OCI-LY7 (cell line): ENCODE data around the gene OTUD3.

Experiments
- CTCF ChIP-seq: fragments of 200-600 bp; sonication (generic); conservative IDR thresholded peaks from 2 replicates; pipeline ENCODE4 v1.5.1; 2014; ENCODE audit warnings: mild to moderate bottlenecking, antibody characterized with exemption, low read length, moderate library complexity, mixed read lengths
- EZH2phosphoT487 ChIP-seq: fragments of 200-600 bp; sonication (generic); IDR thresholded peaks from 2 replicates; pipeline ENCODE4 v1.6.1; 2018; ENCODE audit warnings: low read depth, borderline replicate concordance, mild to moderate bottlenecking, mixed run types, antibody characterized with exemption, low read length, moderate library complexity, mixed read lengths

GRCh38 chr1:19938472-19938871 is 56.3 kb downstream of the OTUD3 start:
- TF ChIP-seq CTCF (no peak), EZH2phosphoT487 (no peak)
